Mesothelial cell of epicardium (in vitro differentiated cells): ENCODE results near the gene NCAPG2. TPM values are rescaled to one million over a fixed set of nuclear protein-coding genes. Genes with fewer than 3 reads are reported as not detected.
A peak's percentile ranks its signal among the peaks of the same experiment; 100 is the strongest.
"Not testable (repeated sequence)": the region's sequence is repeated elsewhere in the genome, so short reads cannot be mapped to it uniquely, and the experiment has no call there.

Experiments used
- DNase-seq, 2 experiments: peaks; one replicate each; pipeline ENCODE4 v3.0.0; 2021; ENCODE audit warnings: low spot score in 2 of 2; ENCODE audit not compliant: unreplicated experiment in 2 of 2
- H3K27ac Mint-ChIP-seq: 2 replicates; pipeline ENCODE4 v1.8.0; 2021; ENCODE audit warnings: mixed read lengths
- H3K27me3 Mint-ChIP-seq: 2 replicates; pipeline ENCODE4 v1.8.0; 2021; ENCODE audit warnings: low read depth, mixed read lengths
- H3K36me3 Mint-ChIP-seq: 2 replicates; pipeline ENCODE4 v1.8.0; 2021; ENCODE audit warnings: mixed read lengths
- H3K4me1 Mint-ChIP-seq: 2 replicates; pipeline ENCODE4 v1.8.0; 2021; ENCODE audit warnings: mixed read lengths
- H3K4me3 Mint-ChIP-seq: 2 replicates; pipeline ENCODE4 v1.8.0; 2021; ENCODE audit warnings: mild to moderate bottlenecking, moderate library complexity, mixed read lengths
- H3K9me3 Mint-ChIP-seq: 2 replicates; pipeline ENCODE4 v1.8.0; 2021; ENCODE audit warnings: mixed read lengths
- CTCF ChIP-seq: fragments of 200-600 bp; sonication (generic); IDR thresholded peaks from one replicate; pipeline ENCODE4 v1.5.0; 2021; ENCODE audit warnings: antibody characterized with exemption; ENCODE audit not compliant: unreplicated experiment
- total RNA-seq: library from RNA; stranded (reverse); gene quantifications from 3 replicates; pipeline ENCODE4 v1.2.1, GENCODE V29; 2021

The NCAPG2 gene
- total RNA-seq, 1 donor from 2014 or later = 22.5 TPM

GRCh38 chr7:158702944-158703343 lies 1.7 kb downstream of the NCAPG2 start:
- TF ChIP-seq CTCF = no peak

GRCh38 chr7:158702196-158702595 lies 2.4 kb downstream of the NCAPG2 start:
- H3K36me3 Mint-ChIP-seq = peaks cover 7% of the 10 kb centered on the region
- no peak overlapping the region for H3K4me3 Mint-ChIP-seq
- no peak for DNase-seq
- H3K4me1 Mint-ChIP-seq = peaks cover 18% of the 10 kb centered on the region
- TF ChIP-seq CTCF = no peak
- no peak overlapping the region for H3K27ac Mint-ChIP-seq
- no peaks in the 10 kb centered on the region for H3K27me3 Mint-ChIP-seq
- H3K9me3 Mint-ChIP-seq = no peaks in the 10 kb centered on the region

More at GRCh38 chr7:158702944-158703343, 1.7 kb downstream of the NCAPG2 start:
- Mint-ChIP-seq H3K36me3 (peaks cover 7% of the 10 kb centered on the region), H3K4me1 (peaks cover 18% of the 10 kb centered on the region), H3K9me3 (peaks cover under 1% of the 10 kb centered on the region), H3K27ac (no peak overlapping the region), H3K27me3 (no peaks in the 10 kb centered on the region), H3K4me3 (peak overlapping the region; percentile 66)
- no peak for DNase-seq

- H3K36me3 Mint-ChIP-seq = peaks cover 7% of the 10 kb centered on the region
- no peaks in the 10 kb centered on the region for H3K27me3 Mint-ChIP-seq
- no peaks in the 10 kb centered on the region for H3K9me3 Mint-ChIP-seq
- TF ChIP-seq CTCF = no peak
- no peak overlapping the region for H3K27ac Mint-ChIP-seq
- peaks cover 10% of the 10 kb centered on the region for H3K4me1 Mint-ChIP-seq
- H3K4me3 Mint-ChIP-seq = no peak overlapping the region
- DNase-seq = no peak
Measured at GRCh38 chr7:158700008-158700407, 4.6 kb downstream of the NCAPG2 start.

GRCh38 chr7:158699341-158699740 lies 5.3 kb downstream of the NCAPG2 start:
- Mint-ChIP-seq H3K4me3 (no peak overlapping the region), H3K27ac (no peak overlapping the region), H3K9me3 (no peaks in the 10 kb centered on the region), H3K27me3 (no peaks in the 10 kb centered on the region), H3K36me3 (peaks cover 7% of the 10 kb centered on the region), H3K4me1 (peaks cover 10% of the 10 kb centered on the region)
- no peak for TF ChIP-seq CTCF
- DNase-seq = no peak

GRCh38 chr7:158698657-158699195 lies 5.9 kb downstream of the NCAPG2 start:
- Mint-ChIP-seq H3K4me3 (no peak overlapping the region), H3K27ac (no peak overlapping the region), H3K36me3 (peaks cover 7% of the 10 kb centered on the region), H3K9me3 (no peaks in the 10 kb centered on the region), H3K4me1 (peaks cover 10% of the 10 kb centered on the region), H3K27me3 (no peaks in the 10 kb centered on the region)
- TF ChIP-seq CTCF = no peak
- no peak for DNase-seq

- H3K4me3 Mint-ChIP-seq, DNase-seq: not testable (repeated sequence)
- peaks cover 10% of the 10 kb centered on the region for H3K36me3 Mint-ChIP-seq
Measured at GRCh38 chr7:158697597-158697996, 7.0 kb downstream of the NCAPG2 start.

More at GRCh38 chr7:158697597-158697996, 7.0 kb downstream of the NCAPG2 start:
- H3K27me3 Mint-ChIP-seq, H3K4me1 Mint-ChIP-seq, H3K9me3 Mint-ChIP-seq, H3K27ac Mint-ChIP-seq: not testable (repeated sequence)
